ENCODE results near the gene NDUFS7.

Gene NDUFS7

DNA sequence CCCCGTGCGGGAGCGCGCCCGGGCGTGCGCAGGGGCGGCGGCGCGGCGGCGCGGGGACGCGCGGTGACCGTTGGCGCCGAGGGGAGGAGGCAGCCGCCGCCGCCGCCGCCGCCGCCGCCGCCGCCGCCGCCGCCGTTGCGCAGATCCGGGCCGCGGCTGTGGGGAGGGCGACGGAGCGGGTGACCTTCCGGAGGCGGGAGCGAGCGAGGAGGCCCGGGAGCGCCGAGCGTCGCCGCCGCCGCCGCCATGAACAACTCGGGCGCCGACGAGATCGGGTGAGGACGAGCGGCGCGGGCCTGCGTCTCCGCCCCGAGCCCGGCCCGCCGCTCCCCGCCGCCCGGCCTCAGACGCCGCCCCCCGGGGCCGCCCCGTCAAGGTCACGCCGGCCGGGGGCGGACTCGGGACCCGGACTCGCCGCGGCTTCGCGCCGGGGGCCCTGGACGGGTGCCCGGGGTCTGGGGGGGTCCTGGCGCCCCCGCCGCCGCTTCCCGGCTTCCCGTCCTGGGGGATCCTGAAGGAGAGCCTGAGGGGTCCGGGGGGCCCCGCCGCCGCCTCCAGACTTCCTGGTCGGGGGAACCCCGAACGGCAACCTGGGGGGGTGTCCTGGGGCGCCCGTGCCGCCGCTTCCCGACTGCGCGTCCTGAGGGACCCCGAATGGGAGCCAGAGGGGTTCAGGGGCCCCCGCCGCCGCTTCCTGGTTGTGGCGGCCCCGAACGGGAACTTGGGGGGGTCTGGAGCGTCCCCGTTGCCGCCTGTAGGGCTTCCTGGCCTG lies 24.0 kb downstream of the NDUFS7 start, which contains the start of gene DAZAP1:
Gene DAZAP1 (plus strand): TSS at position 59 of the 772 bp plus-strand sequence. CDS start 188 bp downstream, at position 247.
- DNase-seq (ENCODE audit: low spot score in 2 of 2), result no peak
- Histone ChIP-seq H3K27me3 (ENCODE audit: low read depth) (no peaks in the 10 kb centered on the region), H3K4me3 (peak within 1 kb of the TSS; percentile 95), H3K4me1 (peaks cover 15% of the 10 kb centered on the region), H3K36me3 (replicated peaks) (peaks cover 43% of the 10 kb centered on the region), H3K9me3 (no peaks in the 10 kb centered on the region)
- in situ Hi-C loops (cut with MboI; ENCODE audit: low sequenced_read_pairs), result no loop called here

DNA sequence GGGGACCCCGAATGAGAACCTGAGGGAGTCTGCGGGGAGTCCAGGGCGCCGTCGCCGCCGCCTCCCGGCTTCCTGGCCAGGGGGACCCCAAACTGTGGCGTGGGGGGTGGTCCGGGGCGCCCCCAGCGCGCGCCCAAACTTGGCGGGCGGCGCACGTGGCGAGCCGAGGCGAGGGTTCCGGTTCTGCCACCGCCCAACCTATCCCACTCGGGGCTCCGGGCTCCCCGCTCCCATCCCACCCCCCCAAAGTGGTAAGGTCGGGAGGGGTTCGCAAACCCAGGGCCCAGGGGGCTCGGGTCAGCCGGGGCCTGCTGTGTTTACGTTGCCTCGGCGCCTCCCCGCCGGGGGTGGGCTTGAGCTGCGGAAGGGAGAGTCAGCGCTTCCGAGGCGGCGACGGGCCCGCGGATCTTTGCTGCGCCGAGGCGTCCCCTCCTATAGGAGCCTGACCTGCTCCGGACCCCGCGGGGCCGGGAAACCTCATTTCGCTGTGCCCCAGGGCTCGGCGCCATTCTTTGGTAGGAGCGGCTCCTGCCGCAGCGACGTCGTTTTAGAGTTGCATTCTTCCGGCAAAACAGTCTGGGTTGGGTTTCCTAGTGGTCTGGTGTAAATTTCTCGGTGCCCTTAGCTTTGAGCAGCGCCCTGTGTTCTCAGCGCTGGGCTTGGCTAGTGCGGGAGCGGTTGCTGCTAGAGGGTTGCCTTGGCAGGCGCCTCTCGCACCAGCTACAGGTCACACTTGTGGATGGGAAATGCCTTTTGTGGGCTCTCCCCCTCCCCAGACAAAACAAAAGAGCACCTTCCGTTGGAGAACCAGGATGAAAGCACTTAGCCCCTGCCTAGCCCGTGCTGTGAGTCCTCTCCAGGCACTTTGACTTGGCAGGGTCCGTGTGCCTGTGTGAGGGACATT lies 24.8 kb downstream of the NDUFS7 start:
- Histone ChIP-seq H3K9me3 (no peaks in the 10 kb centered on the region), H3K36me3 (replicated peaks) (peaks cover 51% of the 10 kb centered on the region), H3K4me1 (peaks cover 15% of the 10 kb centered on the region), H3K27me3 (ENCODE audit: low read depth) (no peaks in the 10 kb centered on the region), H3K4me3 (peak overlapping the region; percentile 95)
- DNase-seq (ENCODE audit: low spot score in 2 of 2), result peak in 1 of 2 experiments; percentile 53
- in situ Hi-C loops (cut with MboI; ENCODE audit: low sequenced_read_pairs), result no loop called here

DNA sequence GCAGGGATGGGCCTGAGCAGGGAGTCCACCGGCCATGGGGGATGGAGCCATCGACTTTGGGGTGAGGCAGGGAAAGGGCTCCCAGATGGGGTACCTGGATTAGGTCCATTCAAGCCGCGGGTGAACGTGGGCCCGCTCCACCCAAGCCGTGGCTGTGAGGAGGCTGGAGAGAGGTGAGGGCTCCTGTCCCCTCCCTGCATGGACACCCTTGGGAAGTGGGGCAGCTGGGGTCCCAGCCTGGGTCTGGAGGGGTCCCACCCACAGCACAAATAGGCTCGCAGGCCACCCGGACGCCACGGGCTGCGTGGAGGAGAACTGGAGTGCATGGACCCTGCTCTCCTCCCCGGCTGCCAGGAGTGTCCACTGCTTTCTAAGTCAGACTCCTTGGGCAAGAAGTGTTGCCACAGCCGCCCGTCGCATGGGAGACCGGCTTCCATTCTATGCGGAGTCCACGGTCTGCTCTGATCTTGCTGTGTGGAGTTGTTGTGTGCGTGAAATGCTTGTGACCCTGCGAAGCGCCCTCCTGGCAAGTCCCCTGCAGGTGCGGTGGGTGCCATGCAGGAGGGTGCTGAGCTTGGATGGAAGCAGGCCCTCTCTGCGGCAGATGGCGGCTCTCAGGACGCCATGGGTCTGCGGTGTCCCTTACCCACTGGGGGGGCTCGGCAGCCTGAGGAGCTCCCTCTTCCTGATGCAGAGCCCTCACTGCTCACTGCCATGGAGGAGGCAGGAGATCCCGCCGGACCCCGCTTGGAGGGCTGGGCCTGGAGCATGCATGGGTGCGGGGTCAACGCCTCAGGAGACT lies 25.7 kb downstream of the NDUFS7 start:
- DNase-seq (ENCODE audit: low spot score in 2 of 2), result no peak
- in situ Hi-C loops (cut with MboI; ENCODE audit: low sequenced_read_pairs), result no loop called here

DNA sequence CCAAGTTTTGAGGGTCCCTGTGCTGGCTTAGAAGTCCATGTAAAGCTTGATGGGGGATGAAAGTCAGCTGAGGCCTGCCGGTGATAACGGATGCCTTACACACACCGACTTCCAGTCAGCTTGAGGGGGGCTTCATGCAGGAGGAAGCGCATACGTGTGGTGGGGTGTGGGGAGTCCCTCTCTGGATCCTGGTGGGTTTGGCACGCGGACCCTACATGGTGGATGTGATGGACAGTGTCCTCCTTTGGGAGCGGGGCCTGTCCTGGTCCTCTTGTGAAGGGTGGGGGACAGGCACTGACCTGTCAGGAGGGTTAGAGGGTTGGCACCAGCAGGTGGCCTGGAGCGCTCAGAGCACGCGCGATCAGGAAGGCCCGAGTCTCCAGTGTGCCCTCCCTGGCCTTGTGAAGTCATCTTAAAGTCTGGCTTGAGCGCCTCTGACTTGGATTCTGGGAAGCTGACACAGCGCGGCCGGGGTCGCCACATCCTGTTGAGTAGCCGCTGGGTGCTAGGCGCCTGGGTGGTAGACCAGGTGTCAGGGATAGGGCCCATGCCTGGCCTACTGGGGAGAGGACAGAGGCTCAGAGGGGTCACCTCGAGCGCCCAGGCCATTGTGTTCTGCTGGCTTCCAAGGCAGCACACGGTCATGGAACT lies 26.6 kb downstream of the NDUFS7 start:
- H3K9me3 ChIP-seq, result no peaks in the 10 kb centered on the region
- in situ Hi-C loops (cut with MboI; ENCODE audit: low sequenced_read_pairs), result no loop called here
- peaks cover 56% of the 10 kb centered on the region for H3K36me3 ChIP-seq (replicated peaks)
- H3K27me3 ChIP-seq (ENCODE audit: low read depth), result no peaks in the 10 kb centered on the region
- peak overlapping the region; percentile 95 for H3K4me3 ChIP-seq
- DNase-seq (ENCODE audit: low spot score in 2 of 2), result no peak
- peaks cover 24% of the 10 kb centered on the region for H3K4me1 ChIP-seq

More for the DNA sequence above, 25.7 kb downstream of the NDUFS7 start:
- Histone ChIP-seq H3K9me3 (no peaks in the 10 kb centered on the region), H3K27me3 (ENCODE audit: low read depth) (no peaks in the 10 kb centered on the region), H3K4me3 (peak overlapping the region; percentile 95), H3K36me3 (replicated peaks) (peaks cover 56% of the 10 kb centered on the region), H3K4me1 (peaks cover 19% of the 10 kb centered on the region)

DNA sequence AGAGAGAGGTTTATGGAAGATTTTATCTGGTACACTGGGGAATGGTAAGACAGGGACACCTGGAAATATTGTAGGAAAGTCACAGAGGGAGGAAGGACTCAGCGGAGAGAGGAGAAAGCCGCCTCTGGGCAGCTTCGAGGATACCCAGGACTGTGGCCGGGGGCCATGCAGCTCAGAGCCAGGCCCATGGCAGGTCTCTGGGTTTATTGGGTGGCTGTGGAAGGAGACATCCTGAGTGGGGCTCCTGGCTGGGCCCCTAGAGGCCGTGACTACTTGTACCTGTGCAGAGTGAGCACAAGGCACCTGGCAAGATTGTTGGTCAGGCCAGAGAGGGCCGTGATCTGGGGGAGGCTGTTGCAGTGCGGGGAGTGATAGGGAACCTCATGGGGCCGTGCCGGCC lies 27.1 kb downstream of the NDUFS7 start:
- peaks cover 59% of the 10 kb centered on the region for H3K36me3 ChIP-seq (replicated peaks)
- in situ Hi-C loops (cut with MboI; ENCODE audit: low sequenced_read_pairs), result no loop called here
- H3K4me1 ChIP-seq, result peaks cover 24% of the 10 kb centered on the region

DNA sequence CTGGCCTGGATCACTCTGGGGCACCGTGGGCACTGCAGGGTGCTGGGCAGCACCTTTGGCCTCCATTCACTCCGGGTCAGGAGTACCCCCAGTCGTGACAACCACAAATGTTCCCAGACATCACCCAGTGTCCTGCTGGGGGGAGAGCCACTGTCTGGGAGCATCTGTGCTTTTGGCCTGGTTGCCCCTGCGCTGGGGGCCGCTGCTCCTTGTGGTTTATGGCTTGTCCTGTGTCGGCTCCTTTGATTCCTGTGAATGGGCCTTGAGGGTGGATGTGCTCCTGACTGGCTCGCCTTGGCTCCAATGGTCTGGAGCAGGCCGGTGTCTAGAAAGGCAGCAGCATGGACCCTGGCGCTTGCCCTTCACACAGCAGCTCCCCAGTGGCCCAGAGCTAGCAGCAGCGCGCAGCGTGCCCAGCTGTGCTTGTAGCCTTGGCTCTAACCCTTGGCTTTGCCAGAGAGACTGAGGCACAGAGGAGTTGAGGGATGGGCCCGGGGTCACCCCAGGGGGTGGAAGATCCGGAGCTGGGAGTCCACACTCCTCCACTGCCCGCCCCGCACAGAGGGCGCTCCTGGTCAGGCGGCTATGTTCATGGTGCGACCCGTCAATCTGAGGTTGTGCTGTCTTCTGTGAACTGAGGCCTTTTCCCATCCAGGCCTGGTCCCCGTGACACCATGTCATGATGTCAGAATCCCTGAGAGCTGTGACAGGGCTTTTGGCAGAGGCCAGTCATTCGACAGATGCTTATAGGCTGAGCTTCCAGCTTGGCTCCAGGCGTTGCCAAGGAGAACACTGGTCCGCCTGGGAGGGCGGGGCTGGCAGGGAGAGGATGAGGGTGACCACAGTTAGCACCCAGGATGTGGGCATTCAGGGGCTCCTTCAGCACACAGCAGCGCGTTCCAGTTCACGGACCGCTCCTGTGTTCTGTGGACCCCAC lies 27.8 kb downstream of the NDUFS7 start:
- Histone ChIP-seq H3K36me3 (replicated peaks) (peaks cover 67% of the 10 kb centered on the region), H3K27me3 (ENCODE audit: low read depth) (no peaks in the 10 kb centered on the region), H3K4me1 (peaks cover 22% of the 10 kb centered on the region), H3K4me3 (no peak overlapping the region), H3K9me3 (no peaks in the 10 kb centered on the region)
- in situ Hi-C loops (cut with MboI; ENCODE audit: low sequenced_read_pairs), result no loop called here
- DNase-seq (ENCODE audit: low spot score in 2 of 2), result no peak

More for the DNA sequence above, 27.1 kb downstream of the NDUFS7 start:
- H3K4me3 ChIP-seq, result no peak overlapping the region
- no peaks in the 10 kb centered on the region for H3K27me3 ChIP-seq (ENCODE audit: low read depth)
- DNase-seq (ENCODE audit: low spot score in 2 of 2), result no peak
- no peaks in the 10 kb centered on the region for H3K9me3 ChIP-seq

DNA sequence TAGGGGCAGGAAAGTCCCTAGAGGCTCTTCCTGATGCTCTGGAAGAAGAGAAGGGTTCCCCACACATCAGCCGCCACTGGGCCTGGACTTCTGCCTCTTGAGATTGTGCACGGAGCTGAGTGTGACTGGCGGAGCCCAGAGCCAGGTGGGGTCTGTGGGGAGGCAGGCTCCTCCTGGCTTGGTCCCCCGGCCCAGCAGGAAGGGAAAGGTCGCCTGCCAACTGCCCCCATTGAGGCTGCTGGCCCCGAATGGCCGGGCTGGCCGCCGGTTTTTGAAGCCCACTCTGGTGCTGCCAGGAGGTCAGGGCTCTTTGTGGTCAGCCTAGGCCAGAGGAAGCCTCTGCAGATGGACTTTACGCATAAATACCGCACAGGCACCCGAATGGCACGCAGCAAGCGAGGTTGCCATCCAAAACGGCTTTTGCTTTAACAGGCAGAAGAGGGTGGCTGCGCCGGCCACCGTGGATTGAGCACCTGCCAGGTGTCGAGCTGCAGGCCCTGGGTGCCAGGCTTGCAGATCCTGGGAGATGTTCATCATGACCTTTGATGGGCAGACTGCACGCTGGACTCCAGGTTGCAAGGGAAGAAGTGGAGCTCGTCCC lies 28.7 kb downstream of the NDUFS7 start:
- peaks cover 76% of the 10 kb centered on the region for H3K36me3 ChIP-seq (replicated peaks)
- in situ Hi-C loops (cut with MboI; ENCODE audit: low sequenced_read_pairs), result no loop called here
- no peak for DNase-seq (ENCODE audit: low spot score in 2 of 2)
- no peaks in the 10 kb centered on the region for H3K9me3 ChIP-seq
- H3K4me3 ChIP-seq, result no peak overlapping the region
- peaks cover 18% of the 10 kb centered on the region for H3K4me1 ChIP-seq
- no peaks in the 10 kb centered on the region for H3K27me3 ChIP-seq (ENCODE audit: low read depth)

DNA sequence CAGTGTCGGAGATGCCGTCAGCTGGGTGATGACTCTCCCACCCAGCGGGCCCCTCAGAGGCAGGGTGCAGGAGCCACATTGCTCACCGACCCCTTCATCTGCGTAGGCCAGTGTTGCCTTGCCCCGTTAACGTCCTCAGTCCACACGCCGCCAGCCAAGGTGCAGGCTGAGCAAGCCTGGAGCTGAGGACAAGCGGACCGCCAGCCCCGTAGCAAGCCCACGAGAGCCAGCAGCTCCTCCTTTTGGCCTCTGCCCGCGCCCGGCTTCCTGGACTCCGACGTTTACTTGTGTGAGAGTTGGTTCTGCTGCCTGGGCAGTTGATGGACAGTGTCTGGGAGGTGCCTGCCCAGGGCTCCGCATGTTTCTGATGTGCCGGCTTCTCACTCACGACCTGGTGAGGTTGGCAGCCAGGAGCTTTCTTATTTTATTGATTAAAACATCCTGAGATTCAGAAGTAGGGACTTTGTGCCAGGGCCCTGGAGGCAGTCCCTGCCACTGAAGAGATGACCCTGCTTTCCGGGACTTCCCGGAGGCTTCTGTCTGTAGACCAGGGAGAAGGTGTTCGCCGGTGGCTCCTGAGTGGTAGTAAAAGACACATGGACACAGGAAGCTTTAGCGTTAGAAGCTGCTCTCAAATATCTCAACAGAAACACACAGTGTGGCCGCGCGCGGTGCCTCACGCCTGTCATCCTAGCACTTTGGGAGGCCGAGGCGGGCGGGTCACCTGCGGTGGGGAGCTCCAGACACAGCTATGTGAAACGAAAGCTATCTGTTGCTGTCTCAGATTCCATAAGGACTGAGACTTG lies 29.5 kb downstream of the NDUFS7 start:
- DNase-seq (ENCODE audit: low spot score in 2 of 2), result no peak

DNA sequence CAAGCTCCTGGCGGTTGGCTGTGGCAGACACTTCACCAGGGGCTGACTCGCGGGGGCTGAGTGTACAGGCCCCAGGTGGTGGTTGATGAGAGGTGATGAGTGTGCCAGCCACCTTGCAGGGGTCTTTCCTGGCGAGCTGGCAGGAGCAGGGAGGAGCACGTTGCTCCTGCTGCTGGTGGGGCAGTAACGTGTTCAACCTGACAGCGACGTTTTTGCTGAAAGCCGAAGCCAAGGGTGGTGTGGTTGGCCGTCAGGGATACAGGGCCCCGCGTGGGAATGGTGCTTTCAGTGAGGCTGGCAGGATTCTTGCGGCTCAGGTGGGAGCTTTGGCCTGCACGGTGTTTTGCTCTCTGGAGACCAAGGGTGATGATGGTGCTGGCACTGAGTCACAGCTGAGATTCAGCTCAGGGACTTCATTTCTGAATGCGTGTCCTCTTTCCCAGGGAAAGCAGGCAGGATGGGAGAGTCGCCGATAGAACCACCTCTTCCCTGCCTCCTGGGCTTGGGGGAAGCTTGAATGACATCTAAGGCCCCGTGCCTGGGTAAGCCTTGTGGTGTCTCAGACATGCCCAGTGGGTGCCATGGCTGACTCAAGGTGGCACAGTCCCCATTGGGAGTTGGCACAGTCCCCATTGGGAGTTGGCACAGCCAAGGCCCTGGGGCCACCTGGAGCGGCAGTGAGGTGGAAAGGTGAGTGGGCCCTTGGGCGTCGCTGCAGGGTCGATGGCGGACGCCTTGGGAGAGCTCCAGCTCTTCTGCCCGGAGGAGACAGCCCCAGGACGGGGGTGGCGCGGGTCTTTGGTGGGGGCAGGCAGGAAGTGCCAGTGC lies 32.5 kb downstream of the NDUFS7 start:
- Histone ChIP-seq H3K4me3 (no peak overlapping the region), H3K9me3 (no peaks in the 10 kb centered on the region), H3K4me1 (peaks cover 9% of the 10 kb centered on the region; the same call in 1 of the 2 replicates), H3K27me3 (ENCODE audit: low read depth) (no peaks in the 10 kb centered on the region), H3K36me3 (replicated peaks) (peaks cover 75% of the 10 kb centered on the region)
- in situ Hi-C loops (cut with MboI; ENCODE audit: low sequenced_read_pairs), result no loop called here
- DNase-seq (ENCODE audit: low spot score in 2 of 2), result no peak

More for the DNA sequence above, 29.5 kb downstream of the NDUFS7 start:
- H3K27me3 ChIP-seq (ENCODE audit: low read depth), result no peaks in the 10 kb centered on the region
- in situ Hi-C loops (cut with MboI; ENCODE audit: low sequenced_read_pairs), result no loop called here
- no peaks in the 10 kb centered on the region for H3K9me3 ChIP-seq
- peaks cover 81% of the 10 kb centered on the region for H3K36me3 ChIP-seq (replicated peaks)
- no peak overlapping the region for H3K4me3 ChIP-seq
- peaks cover 18% of the 10 kb centered on the region for H3K4me1 ChIP-seq

DNA sequence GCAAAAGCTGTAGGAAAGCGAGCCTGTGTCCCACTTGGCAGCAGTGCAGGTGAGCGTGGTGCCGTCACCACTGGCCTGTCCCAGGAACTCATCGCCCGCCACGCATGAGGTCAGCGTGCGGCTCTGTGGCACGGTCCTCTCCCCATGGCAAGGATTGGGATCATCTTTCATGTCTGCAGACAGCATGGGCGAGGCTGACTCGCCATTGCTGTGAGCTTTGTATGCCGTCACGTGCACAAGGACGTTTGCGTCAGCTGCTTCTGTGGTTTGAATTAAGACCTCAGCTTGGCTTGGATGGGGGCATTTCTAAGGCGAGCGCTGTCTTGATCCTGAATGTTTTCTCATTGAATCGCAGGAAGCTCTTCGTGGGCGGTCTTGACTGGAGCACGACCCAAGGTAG lies 33.4 kb downstream of the NDUFS7 start:
- H3K9me3 ChIP-seq, result no peaks in the 10 kb centered on the region
- in situ Hi-C loops (cut with MboI; ENCODE audit: low sequenced_read_pairs), result no loop called here
- H3K36me3 ChIP-seq (replicated peaks), result peaks cover 77% of the 10 kb centered on the region
- no peak overlapping the region for H3K4me3 ChIP-seq
- peaks cover 9% of the 10 kb centered on the region; the same call in 1 of the 2 replicates for H3K4me1 ChIP-seq
- H3K27me3 ChIP-seq (ENCODE audit: low read depth), result no peaks in the 10 kb centered on the region
- DNase-seq (ENCODE audit: low spot score in 2 of 2), result no peak

Data from HAP-1 (cell line).